Measurements from ENCODE around the gene PPM1E. TPM values are rescaled to one million over a fixed set of nuclear protein-coding genes. Genes with fewer than 3 reads are reported as not detected.

The PPM1E gene
- total RNA-seq, 2 experiments from 2014 or later: 0.19 to 0.40 TPM

- H3K9me3 ChIP-seq (ENCODE audit: low read length): no peaks in the 10 kb centered on the region
- intact Hi-C loops (cut with micrococcal nuclease; ENCODE audit: unreplicated experiment): no loop called here
- no peaks in the 10 kb centered on the region for H3K9me2 ChIP-seq (ENCODE audit: insufficient read depth, low read length)
- no peak overlapping the region for H2AFZ ChIP-seq (ENCODE audit: low read length)
- ChIA-PET POLR2A (interaction anchor here (0.5 kb wide), 1 partner anchor 42 kb away, joined by 4 read pairs; no protein-coding TSS in a partner anchor), CTCF (ENCODE audit: unreplicated experiment) (no interaction called here)
- H3K79me2 ChIP-seq (ENCODE audit: insufficient read depth, low read depth, low read length): no peaks in the 10 kb centered on the region
- no peak overlapping the region for H3K4me3 ChIP-seq (ENCODE audit: low read depth, low read length, poor library complexity, severe bottlenecking)
- no peaks in the 10 kb centered on the region for H3K4me1 ChIP-seq (ENCODE audit: insufficient read depth, low read length, poor library complexity, severe bottlenecking)
- DNase-seq (ENCODE audit: low spot score): no peak
- no peak for TF ChIP-seq EZH2phosphoT487 (IDR thresholded peaks at IDR 0.05; ENCODE audit: borderline replicate concordance, low read depth, low read length)
- TF ChIP-seq CTCF (conservative IDR thresholded peaks at IDR 0.05; ENCODE audit: low read length): no peak
- H3K27ac ChIP-seq (ENCODE audit: low read depth, low read length, poor library complexity, severe bottlenecking): no peak overlapping the region
- BruUV-seq (replicated peaks): no TSS peak
- H4K20me1 ChIP-seq (ENCODE audit: insufficient read depth, low read length): no peaks in the 10 kb centered on the region
- no peaks in the 10 kb centered on the region for H3K36me3 ChIP-seq (ENCODE audit: insufficient read depth, low read length)
- H3K4me2 ChIP-seq (ENCODE audit: low read length): no peak overlapping the region
Measured at GRCh38 chr17:58965221-58965620, 209.6 kb downstream of the PPM1E start.

- H3K9me2 ChIP-seq (ENCODE audit: insufficient read depth, low read length): no peaks in the 10 kb centered on the region
- H3K36me3 ChIP-seq (ENCODE audit: insufficient read depth, low read length): no peaks in the 10 kb centered on the region
- no peak for TF ChIP-seq CTCF (conservative IDR thresholded peaks at IDR 0.05; ENCODE audit: low read length)
- H3K4me3 ChIP-seq (ENCODE audit: low read depth, low read length, poor library complexity, severe bottlenecking): no peak overlapping the region
- no peak for DNase-seq (ENCODE audit: low spot score)
- ChIA-PET CTCF (ENCODE audit: unreplicated experiment) (interaction anchor here (0.6 kb wide), 1 partner anchor 42 kb away, joined by 3 read pairs; no protein-coding TSS in a partner anchor), POLR2A (interaction anchor here (0.6 kb wide), 1 partner anchor 29 kb away, joined by 4 read pairs; no protein-coding TSS in a partner anchor)
- intact Hi-C loops (cut with micrococcal nuclease; ENCODE audit: unreplicated experiment): no loop called here
- no peaks in the 10 kb centered on the region for H4K20me1 ChIP-seq (ENCODE audit: insufficient read depth, low read length)
- H3K4me1 ChIP-seq (ENCODE audit: insufficient read depth, low read length, poor library complexity, severe bottlenecking): no peaks in the 10 kb centered on the region
- no peak overlapping the region for H2AFZ ChIP-seq (ENCODE audit: low read length)
- BruUV-seq (replicated peaks): no TSS peak
- no peaks in the 10 kb centered on the region for H3K9me3 ChIP-seq (ENCODE audit: low read length)
- H3K4me2 ChIP-seq (ENCODE audit: low read length): no peak overlapping the region
- no peak overlapping the region for H3K27ac ChIP-seq (ENCODE audit: low read depth, low read length, poor library complexity, severe bottlenecking)
- no peaks in the 10 kb centered on the region for H3K79me2 ChIP-seq (ENCODE audit: insufficient read depth, low read depth, low read length)
Measured at GRCh38 chr17:58966208-58966607, 210.6 kb downstream of the PPM1E start.

- H3K27ac ChIP-seq (ENCODE audit: low read depth, low read length, poor library complexity, severe bottlenecking): no peak overlapping the region
- H3K4me1 ChIP-seq (ENCODE audit: insufficient read depth, low read length, poor library complexity, severe bottlenecking): no peaks in the 10 kb centered on the region
- no peaks in the 10 kb centered on the region for H3K79me2 ChIP-seq (ENCODE audit: insufficient read depth, low read depth, low read length)
- intact Hi-C loops (cut with micrococcal nuclease; ENCODE audit: unreplicated experiment): no loop called here
- no peaks in the 10 kb centered on the region for H3K36me3 ChIP-seq (ENCODE audit: insufficient read depth, low read length)
- no peaks in the 10 kb centered on the region for H4K20me1 ChIP-seq (ENCODE audit: insufficient read depth, low read length)
- no peak overlapping the region for H2AFZ ChIP-seq (ENCODE audit: low read length)
- no peaks in the 10 kb centered on the region for H3K9me2 ChIP-seq (ENCODE audit: insufficient read depth, low read length)
- POLR2A ChIA-PET: interaction anchor here (1.1 kb wide), 1 partner anchor 79 kb away, joined by 3 read pairs; no protein-coding TSS in a partner anchor
- H3K4me3 ChIP-seq (ENCODE audit: low read depth, low read length, poor library complexity, severe bottlenecking): no peak overlapping the region
- TF ChIP-seq CTCF (conservative IDR thresholded peaks at IDR 0.05; ENCODE audit: low read length): no peak
- TF ChIP-seq EZH2phosphoT487 (IDR thresholded peaks at IDR 0.05; ENCODE audit: borderline replicate concordance, low read depth, low read length): no peak
- no TSS peak for BruUV-seq (replicated peaks)
- H3K9me3 ChIP-seq (ENCODE audit: low read length): no peaks in the 10 kb centered on the region
- H3K4me2 ChIP-seq (ENCODE audit: low read length): no peak overlapping the region
- no peak for DNase-seq (ENCODE audit: low spot score)
- CTCF ChIA-PET (ENCODE audit: unreplicated experiment): no interaction called here
Measured at GRCh38 chr17:58968426-58969061, 212.9 kb downstream of the PPM1E start.
